ENCODE results near the gene MRPL44.

Gene MRPL44

DNA sequence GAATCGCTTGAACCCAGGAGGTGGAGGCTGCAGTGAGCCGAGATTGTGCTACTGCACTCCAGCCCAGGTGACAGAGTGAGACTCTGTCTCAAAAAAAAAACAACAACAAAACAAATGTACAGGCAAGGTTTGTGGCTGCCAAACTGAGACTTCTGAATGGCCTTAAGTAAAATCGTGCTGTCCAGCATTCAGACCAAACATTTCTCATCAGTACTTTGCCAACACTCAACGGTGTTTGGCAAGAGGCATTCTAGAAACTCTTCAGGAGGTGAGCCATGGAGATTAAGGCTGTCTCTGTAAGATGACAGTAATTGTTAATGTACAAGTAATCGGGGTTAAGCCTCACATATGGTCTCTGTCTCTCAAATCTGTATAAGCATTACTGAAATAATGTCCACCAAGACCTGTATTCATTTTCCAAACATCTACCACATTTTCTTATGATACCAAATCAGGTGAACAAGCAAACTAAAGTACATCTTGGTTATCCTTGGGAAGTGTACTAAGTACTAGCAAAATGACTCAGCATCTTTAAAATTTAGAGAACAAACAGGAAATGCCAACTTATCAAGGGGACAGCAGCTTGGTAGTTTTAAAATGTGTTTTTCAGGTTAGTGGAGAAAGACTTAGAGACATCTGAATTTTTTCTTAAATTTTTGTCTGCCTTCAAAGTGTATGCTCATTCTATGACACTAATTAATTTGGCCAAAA is 52.5 kb downstream of the MRPL44 start:
- no peak for DNase-seq (ENCODE audit: low spot score)

DNA sequence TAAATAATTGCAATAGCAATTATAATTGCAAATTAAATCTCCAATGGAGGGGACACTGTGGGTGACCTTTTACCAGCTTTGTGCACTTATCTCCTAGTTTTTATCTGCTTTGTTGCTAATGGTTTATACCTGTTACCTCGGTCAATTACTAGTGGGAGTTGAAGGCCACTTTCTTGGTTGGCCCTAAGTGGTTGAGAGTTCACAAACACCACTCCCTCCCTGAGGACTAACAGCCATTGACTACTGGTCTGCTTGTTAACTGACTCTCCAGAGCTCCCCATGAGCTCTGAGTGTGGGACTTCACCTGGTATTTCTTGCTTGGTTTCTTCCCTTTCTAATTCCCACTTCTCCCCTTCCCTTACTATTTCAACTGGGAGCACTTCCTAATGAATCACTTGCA is 54.6 kb downstream of the MRPL44 start:
- no peak for DNase-seq (ENCODE audit: low spot score)

DNA sequence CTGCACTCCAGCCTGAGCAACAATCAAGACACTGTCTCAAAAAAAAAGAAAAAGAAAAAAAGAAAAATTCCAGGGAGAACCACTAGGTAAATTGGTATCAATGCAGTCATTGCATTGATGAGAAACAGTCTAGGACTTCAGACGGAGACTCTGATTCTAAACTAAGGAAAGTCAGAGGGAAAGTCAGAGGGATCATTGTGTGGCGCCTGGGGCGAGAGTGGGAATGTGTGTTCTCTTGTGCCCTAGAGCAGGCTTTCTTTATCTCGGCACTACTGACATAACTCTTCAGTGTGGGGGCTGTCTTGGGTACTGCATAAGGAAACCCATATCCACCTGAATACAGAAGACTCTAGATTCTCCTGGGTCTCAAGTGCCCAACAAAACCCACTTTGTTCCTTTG is 57.1 kb downstream of the MRPL44 start:
- no peak for DNase-seq (ENCODE audit: low spot score)

DNA sequence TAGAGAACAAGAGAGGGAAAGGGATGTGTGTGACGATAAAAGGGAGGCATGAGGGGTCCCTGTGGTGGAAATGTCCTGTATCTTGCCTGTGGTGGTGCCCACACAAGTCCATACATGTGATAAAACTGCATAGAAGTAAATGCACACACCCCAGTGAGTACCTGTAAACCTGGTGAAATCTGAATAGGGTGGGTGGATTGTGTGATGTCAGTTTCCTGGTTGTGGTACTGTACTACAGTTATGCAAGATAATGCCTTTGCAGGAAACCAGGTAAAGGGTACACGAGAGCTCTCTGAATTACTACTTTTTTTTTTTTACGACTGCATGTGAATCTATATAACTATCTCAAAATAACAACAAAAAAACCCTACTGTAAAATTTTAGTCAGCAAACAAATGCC is 59.7 kb downstream of the MRPL44 start:
- DNase-seq (ENCODE audit: low spot score) = no peak

Data from AG20443 (cell line).